Natural killer cell (primary cell): ENCODE results near the gene INPP4B. TPM values are rescaled to one million over a fixed set of nuclear protein-coding genes. Genes with fewer than 3 reads are reported as not detected.
A peak's percentile ranks its signal among the peaks of the same experiment; 100 is the strongest.

Experiments used
- ATAC-seq, 3 donors: fragments of 150-1000 bp in 2 of 3; fragments of 200-7000 bp in 1 of 3; cut with Tn5 transposase; 1 replicate in 1 of 3; 2 replicates in 2 of 3; pipeline ENCODE4 v1.10.0; 2021; ENCODE audit warnings: mild to moderate bottlenecking in 2 of 3, moderate library complexity in 2 of 3
- DNase-seq, 2 donors: peaks; one replicate each; pipeline versions ENCODE4 v3.0.0 to v3.0.0-alpha.2; 2013 to 2021; ENCODE audit warnings: mixed read lengths in 1 of 2
- H3K27ac ChIP-seq: one replicate; pipeline ENCODE4 v1.5.1; 2013; ENCODE audit warnings: mild to moderate bottlenecking, low read length
- H3K27me3 ChIP-seq: one replicate; pipeline ENCODE4 v1.6.1; 2013; ENCODE audit warnings: low read length; ENCODE audit not compliant: control insufficient read depth, insufficient read depth
- H3K36me3 ChIP-seq: one replicate; pipeline ENCODE4 v1.6.1; 2013; ENCODE audit warnings: low read length; ENCODE audit not compliant: control insufficient read depth, insufficient read depth
- H3K4me1 ChIP-seq: one replicate; pipeline ENCODE4 v1.6.1; 2013; ENCODE audit warnings: low read length; ENCODE audit not compliant: control insufficient read depth, insufficient read depth
- H3K4me3 ChIP-seq: one replicate; pipeline ENCODE4 v1.5.1; 2013; ENCODE audit warnings: low read length
- H3K9me3 ChIP-seq: one replicate; pipeline ENCODE4 v1.6.1; 2013; ENCODE audit warnings: low read length; ENCODE audit not compliant: control insufficient read depth, insufficient read depth
- H3K27ac Mint-ChIP-seq, 2 donors: one replicate each; pipeline ENCODE4 v1.8.0; 2022; ENCODE audit warnings: mild to moderate bottlenecking in 2 of 2, mixed read lengths in 2 of 2, moderate library complexity in 1 of 2
- H3K27me3 Mint-ChIP-seq, 2 donors: one replicate each; pipeline ENCODE4 v1.8.0; 2022; ENCODE audit warnings: low read depth in 2 of 2, mixed read lengths in 2 of 2
- H3K36me3 Mint-ChIP-seq: one replicate; pipeline ENCODE4 v1.8.0; 2022; ENCODE audit warnings: mixed read lengths
- H3K4me1 Mint-ChIP-seq, 2 donors: one replicate each; pipeline ENCODE4 v1.8.0; 2022; ENCODE audit warnings: mixed read lengths in 2 of 2
- H3K4me3 Mint-ChIP-seq: one replicate; pipeline ENCODE4 v1.8.0; 2022; ENCODE audit warnings: mild to moderate bottlenecking, moderate library complexity, mixed read lengths
- H3K9me3 Mint-ChIP-seq, 2 donors: one replicate each; pipeline ENCODE4 v1.8.0; 2022; ENCODE audit warnings: mixed read lengths in 2 of 2
- WGBS: methylation state at CpG from one replicate; pipeline ENCODE4 v1.1.7; 2013; ENCODE audit warnings: missing lambda C conversion rate; ENCODE audit not compliant: insufficient coverage; 5-methylcytosine and 5-hydroxymethylcytosine counted together
- intact Hi-C: fragments of 100-400 bp; cut with micrococcal nuclease; formaldehyde crosslinking; loops from one replicate; pipeline ENCODE4 v1.14.2; 2022
- total RNA-seq, 4 donors: library from RNA; stranded (reverse); fragments of 120-200 nt in 1 of 4; gene quantifications; one replicate each; pipeline versions ENCODE4 v1.2.3 to v1.2.4, GENCODE V29; 2013 to 2022
- TF ChIP-seq, protein P1 (sequence below): fragments of 200-600 bp; IDR thresholded peaks from one replicate; pipeline ENCODE4 v1.8.0; 2022; ENCODE audit warnings: antibody characterized with exemption

Gene INPP4B
- total RNA-seq, 3 donors from 2014 or later (not counting 1 experiment from before 2014, with no cell fraction given) = 2.4 to 6.2 (median 4.5) TPM

- TF ChIP-seq, protein P1, sequence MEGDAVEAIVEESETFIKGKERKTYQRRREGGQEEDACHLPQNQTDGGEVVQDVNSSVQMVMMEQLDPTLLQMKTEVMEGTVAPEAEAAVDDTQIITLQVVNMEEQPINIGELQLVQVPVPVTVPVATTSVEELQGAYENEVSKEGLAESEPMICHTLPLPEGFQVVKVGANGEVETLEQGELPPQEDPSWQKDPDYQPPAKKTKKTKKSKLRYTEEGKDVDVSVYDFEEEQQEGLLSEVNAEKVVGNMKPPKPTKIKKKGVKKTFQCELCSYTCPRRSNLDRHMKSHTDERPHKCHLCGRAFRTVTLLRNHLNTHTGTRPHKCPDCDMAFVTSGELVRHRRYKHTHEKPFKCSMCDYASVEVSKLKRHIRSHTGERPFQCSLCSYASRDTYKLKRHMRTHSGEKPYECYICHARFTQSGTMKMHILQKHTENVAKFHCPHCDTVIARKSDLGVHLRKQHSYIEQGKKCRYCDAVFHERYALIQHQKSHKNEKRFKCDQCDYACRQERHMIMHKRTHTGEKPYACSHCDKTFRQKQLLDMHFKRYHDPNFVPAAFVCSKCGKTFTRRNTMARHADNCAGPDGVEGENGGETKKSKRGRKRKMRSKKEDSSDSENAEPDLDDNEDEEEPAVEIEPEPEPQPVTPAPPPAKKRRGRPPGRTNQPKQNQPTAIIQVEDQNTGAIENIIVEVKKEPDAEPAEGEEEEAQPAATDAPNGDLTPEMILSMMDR = no peak
- ATAC-seq (no peak), DNase-seq (no peak)
- peaks cover 15 to 19% of the 10 kb centered on the region in 2 donors for H3K9me3 Mint-ChIP-seq
- Histone ChIP-seq H3K36me3 (no peaks in the 10 kb centered on the region), H3K4me1 (no peaks in the 10 kb centered on the region), H3K4me3 (no peak overlapping the region), H3K27me3 (no peaks in the 10 kb centered on the region), H3K9me3 (peaks cover 5% of the 10 kb centered on the region), H3K27ac (no peak overlapping the region)
- WGBS = no CpG with 5 or more reads among the region's 2 CpGs
- H3K27ac Mint-ChIP-seq = no peak overlapping the region
- H3K36me3 Mint-ChIP-seq = peaks cover 7% of the 10 kb centered on the region
- H3K4me3 Mint-ChIP-seq = no peak overlapping the region
- intact Hi-C loops = no loop called here
- H3K27me3 Mint-ChIP-seq = no peaks in the 10 kb centered on the region
- H3K4me1 Mint-ChIP-seq = no peaks in the 10 kb centered on the region
Measured at GRCh38 chr4:142671516-142671915, 174.6 kb downstream of the INPP4B start.

DNA sequence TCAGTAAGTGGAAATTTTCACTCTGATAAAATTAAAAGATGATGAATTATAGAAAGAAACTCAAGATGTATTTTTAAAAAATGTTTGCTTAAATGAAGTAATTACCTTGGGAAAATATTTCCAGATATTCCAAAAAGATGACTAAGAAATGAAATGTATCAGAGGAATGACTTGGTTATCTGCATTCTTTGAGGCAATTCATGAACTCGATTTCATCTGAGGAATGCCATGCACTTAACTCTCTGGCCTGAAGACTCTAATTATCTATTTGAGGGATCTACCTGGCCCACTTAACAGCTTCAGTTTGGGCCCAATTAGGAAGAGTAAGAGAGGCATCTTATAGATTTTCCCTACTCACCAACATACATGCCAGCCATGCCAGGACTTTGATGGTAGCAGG, 182.3 kb downstream of the INPP4B start:
- no peaks in the 10 kb centered on the region for H3K27me3 ChIP-seq
- H3K27ac ChIP-seq = no peak overlapping the region
- 69% methylated on average over 1 of the region's 1 CpG for WGBS
- intact Hi-C loops = no loop called here
- H3K4me3 ChIP-seq = no peak overlapping the region
- Mint-ChIP-seq H3K4me1 (no peaks in the 10 kb centered on the region), H3K36me3 (no peaks in the 10 kb centered on the region), H3K9me3 (peaks cover 6 to 10% of the 10 kb centered on the region in 2 donors), H3K27ac (no peak overlapping the region), H3K27me3 (no peaks in the 10 kb centered on the region), H3K4me3 (no peak overlapping the region)
- ATAC-seq (no peak), DNase-seq (no peak)
- H3K9me3 ChIP-seq = peaks cover 10% of the 10 kb centered on the region
- H3K36me3 ChIP-seq = no peaks in the 10 kb centered on the region
- no peaks in the 10 kb centered on the region for H3K4me1 ChIP-seq
- TF ChIP-seq, protein P1 = no peak

DNA sequence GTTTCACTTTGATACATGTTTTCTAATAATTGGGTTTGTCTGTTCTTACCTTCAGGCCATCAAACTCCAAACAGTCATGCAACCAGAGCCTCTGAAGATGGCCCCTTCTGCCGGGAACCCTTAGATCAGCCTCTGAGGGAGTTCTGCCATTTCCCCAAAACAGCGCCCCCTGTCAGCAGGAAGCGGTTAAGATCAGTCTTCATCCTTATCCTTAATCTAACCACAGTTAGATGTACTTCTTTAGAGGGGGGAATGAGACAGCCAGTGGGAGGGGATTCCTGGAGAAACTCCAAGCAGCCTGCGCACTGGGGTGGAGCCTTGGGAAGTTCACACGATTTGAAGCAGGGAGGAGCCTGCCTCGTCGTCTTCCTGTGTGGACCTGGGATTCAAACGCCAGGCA, 185.4 kb downstream of the INPP4B start:
- WGBS = 92% methylated on average over 6 of the region's 8 CpGs
- ATAC-seq = no peak
- intact Hi-C loops = no loop called here

DNA sequence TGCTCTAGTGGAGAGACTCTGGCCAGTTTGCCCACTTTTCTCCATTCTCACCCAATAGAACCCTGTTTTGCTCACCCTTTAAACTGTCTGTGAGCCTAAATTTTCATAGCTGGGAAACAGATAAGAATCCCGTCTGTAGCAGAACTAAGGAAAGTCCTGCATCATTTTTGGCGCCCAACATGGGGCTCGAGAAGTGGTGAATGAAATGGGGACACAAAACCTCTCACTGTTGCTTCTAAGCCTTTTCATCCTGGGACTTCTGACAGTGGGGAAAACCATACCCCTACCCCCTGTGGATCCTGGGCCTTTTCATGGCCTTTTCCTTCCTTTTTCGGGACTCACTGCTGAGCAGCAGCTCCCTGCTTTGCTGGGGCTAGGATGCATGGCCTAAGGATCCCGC, 189.9 kb downstream of the INPP4B start:
- Histone ChIP-seq H3K27ac (no peak overlapping the region), H3K27me3 (no peaks in the 10 kb centered on the region), H3K36me3 (no peaks in the 10 kb centered on the region), H3K9me3 (peaks cover 23% of the 10 kb centered on the region), H3K4me1 (no peaks in the 10 kb centered on the region), H3K4me3 (no peak overlapping the region)
- TF ChIP-seq, protein P1 = no peak
- H3K27me3 Mint-ChIP-seq = no peaks in the 10 kb centered on the region
- WGBS = 96% methylated on average over 5 of the region's 5 CpGs
- peaks cover 27% of the 10 kb centered on the region for H3K36me3 Mint-ChIP-seq
- no peak overlapping the region for H3K27ac Mint-ChIP-seq
- ATAC-seq (no peak), DNase-seq (peak in 1 of 2 donors; percentile 42)
- no peak overlapping the region for H3K4me3 Mint-ChIP-seq
- no peaks in the 10 kb centered on the region for H3K4me1 Mint-ChIP-seq
- H3K9me3 Mint-ChIP-seq = peaks cover 6 to 15% of the 10 kb centered on the region in 2 donors
- intact Hi-C loops = no loop called here

More for the DNA sequence above, 185.4 kb downstream of the INPP4B start:
- H3K27ac Mint-ChIP-seq = no peak overlapping the region
- no peak overlapping the region for H3K4me3 Mint-ChIP-seq
- Histone ChIP-seq H3K27me3 (no peaks in the 10 kb centered on the region), H3K4me3 (no peak overlapping the region), H3K4me1 (no peaks in the 10 kb centered on the region), H3K36me3 (no peaks in the 10 kb centered on the region), H3K27ac (no peak overlapping the region), H3K9me3 (peaks cover 26% of the 10 kb centered on the region)
- H3K4me1 Mint-ChIP-seq = no peaks in the 10 kb centered on the region
- H3K36me3 Mint-ChIP-seq = peaks cover 10% of the 10 kb centered on the region
- peaks cover 6% of the 10 kb centered on the region in 2 donors for H3K9me3 Mint-ChIP-seq
- no peak for DNase-seq
- H3K27me3 Mint-ChIP-seq = no peaks in the 10 kb centered on the region
- TF ChIP-seq, protein P1 = no peak
